HG03439 (cell line): ENCODE results near the gene ITSN1.
"Not testable (repeated sequence)": the region's sequence is repeated elsewhere in the genome, so short reads cannot be mapped to it uniquely, and the experiment has no call there.

Source experiments
- ATAC-seq: cut with Tn5 transposase; IDR thresholded peaks from one replicate; pipeline ENCODE4 v1.9.1; 2021; ENCODE audit warnings: mild to moderate bottlenecking, moderate library complexity; ENCODE audit not compliant: unreplicated experiment

ITSN1 gene

DNA sequence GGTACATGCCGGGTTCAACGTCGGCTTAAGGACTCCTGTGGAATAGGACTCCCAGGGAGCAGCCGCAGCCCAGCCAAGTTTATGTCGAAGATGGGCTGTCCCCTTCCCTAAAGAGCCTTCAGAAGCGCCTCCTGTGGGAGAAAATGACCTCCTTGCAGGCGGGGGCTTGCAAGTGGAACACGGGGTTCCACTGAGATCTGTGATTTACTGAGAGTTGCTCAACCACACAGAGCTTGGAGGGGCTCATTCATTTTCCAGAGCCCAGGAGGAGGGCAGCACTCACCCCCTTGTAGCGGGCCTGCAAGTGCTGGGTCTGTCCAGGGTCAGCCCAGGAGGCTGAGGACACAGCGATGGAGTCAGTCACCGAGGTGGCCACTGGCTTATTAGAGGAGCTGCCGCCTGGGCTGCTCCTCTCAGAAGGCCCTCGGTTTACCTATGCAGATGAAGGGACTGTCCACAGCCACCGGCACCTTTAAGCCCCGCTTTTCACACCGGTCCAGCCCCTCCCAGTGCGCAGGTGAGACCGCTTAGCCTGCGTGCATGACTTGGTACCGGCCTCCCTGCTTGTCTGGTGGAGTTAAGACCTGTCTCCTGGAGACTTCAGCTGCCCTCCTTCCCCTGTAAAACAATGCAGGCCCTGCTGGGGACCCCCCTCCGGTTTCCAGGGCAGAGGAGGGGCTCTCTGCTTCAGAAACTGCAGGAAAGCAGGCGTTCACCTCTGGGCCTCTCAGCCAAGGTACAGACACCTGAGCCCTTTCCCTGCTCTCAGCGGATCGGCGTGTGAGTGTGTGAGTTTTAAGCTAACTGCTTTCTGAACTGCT is 215.8 kb downstream of the ITSN1 start:
- ATAC-seq: no peak

DNA sequence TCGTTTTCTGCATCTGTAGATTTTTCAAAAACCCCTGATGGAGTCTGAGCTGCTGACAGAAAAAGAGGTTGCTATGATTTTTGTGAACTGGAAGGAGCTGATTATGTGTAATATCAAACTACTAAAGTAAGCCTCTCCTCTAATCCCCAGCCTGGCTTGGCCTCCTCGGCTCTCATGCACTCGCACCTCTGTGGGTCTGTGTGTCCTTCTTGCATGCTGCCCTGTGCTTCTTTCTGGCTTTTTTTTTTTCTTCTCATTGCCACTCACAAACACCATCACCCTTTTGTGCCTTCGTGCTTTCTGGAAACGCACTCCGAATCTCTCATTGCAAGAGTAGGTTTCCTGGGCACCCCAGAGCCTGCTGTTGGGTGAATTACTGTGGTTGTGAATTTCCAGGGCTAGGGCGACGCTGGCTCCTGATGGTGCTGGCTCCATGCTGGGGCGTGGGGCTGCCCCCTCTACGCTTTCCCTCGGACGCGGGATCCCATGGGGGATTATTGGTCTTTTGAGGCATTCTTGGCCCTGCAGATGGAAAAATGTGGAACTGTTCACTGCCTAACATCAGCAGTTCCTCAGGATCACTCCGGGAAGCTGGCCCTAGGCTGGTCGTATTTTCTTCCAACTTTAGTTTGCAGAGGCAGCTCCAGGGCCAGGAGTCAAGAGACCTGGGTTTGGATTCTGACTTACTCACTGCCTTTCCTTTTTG is 216.5 kb downstream of the ITSN1 start:
- ATAC-seq: no peak

DNA sequence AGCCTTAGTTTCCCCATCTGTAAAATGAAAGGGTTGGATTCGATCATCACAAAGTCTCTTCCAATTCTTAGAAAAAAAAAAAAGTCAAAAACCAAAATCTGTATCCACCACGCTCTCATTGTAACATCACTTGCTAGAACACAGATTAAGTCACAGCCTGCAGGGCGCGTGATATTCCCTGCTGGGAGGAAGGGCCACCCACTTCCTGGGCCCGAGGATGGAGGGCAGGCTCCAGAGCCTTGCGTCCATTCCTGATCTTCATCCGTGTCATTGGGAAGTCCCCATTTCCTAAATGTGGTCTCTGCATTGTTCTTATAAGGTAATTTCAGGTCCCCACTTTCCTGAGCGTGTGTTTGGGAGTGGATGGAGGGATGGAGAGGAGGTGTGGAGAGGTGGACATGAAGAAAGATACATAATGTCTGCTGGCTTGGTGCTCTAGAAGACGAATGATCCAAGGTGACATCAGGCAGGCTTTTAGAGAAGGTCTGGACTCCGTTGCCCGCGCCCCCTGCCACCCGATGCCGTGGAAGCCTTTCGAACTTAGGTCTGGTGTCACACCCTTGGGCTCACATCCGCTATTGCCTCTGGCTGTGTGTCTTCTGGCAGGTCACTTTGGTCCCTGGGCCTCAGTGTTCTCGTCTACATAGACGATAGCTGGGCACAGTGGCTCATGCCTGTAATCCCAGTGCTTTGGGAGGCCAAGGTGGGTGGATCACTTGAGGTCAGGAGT is 217.2 kb downstream of the ITSN1 start:
- ATAC-seq: no peak

- no peak for ATAC-seq
Measured at GRCh38 chr21:33860332-33860879, 218.1 kb downstream of the ITSN1 start.

GRCh38 chr21:33861125-33861524 is 218.8 kb downstream of the ITSN1 start:
- no peak for ATAC-seq

- ATAC-seq: not testable (repeated sequence)
Measured at GRCh38 chr21:33863191-33863590, 220.9 kb downstream of the ITSN1 start.

DNA sequence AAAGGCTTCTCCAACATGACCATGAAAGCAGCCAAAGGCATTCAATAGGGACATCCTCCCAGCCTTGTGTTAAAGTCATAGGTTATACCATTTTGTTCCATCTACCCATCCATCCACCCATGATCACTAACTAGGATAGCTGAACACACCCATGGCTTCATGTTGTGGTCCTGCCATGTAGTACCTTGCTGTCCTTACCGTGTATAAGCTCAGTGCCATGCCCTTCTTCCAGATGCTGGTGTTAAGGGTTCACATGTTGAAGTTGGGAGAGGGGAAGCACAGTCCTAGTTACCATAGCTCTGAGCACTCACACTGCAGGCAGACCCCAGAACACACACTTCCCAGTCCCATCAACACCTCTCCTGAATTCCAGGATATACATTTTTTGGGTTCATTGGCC is 221.8 kb downstream of the ITSN1 start:
- no peak for ATAC-seq

DNA sequence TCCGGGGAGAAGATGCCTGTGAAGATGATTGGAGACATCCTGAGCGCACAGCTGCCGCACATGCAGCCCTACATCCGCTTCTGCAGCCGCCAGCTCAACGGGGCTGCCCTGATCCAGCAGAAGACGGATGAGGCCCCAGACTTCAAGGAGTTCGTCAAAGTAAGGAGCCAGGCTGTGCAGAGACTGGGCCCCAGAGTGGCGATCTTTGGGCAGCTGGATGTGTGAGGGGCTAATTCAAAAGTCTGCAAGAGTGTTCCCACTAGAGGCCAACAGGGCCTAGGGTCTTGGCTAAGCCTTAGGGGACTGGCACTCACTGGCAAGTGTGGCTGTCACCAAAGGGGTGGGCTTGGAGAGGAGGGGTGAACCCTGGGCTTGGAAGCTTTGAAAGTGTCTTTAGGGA is 222.9 kb downstream of the ITSN1 start:
- ATAC-seq: no peak

DNA sequence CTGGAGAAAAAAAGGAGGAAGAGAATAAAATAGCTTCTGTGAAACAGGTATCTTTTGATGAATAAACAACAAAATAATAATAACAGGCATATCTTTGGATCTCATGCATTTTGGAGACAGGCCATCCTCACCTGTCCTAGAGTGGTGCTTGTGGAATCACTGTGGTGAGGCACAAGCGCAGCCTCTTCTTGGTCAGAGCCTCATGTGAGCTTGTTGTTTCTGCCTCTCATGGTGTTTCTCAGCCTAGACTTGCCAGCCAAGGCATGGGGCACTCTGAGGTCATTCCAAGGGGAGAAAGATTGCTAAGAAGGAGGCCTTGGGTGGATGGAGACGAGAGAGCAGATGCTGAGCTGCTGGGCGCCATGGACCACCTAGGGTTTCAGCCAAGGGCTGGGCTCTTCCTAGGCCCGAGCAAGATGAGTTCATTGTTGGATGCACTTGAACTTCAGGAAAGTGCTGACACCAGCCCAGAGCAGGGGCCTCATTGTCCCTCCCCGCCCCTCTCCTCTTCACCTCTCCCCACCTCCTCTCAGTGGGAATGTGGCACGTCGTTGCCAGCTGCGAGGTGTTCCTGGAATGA is 223.8 kb downstream of the ITSN1 start:
- ATAC-seq: no peak

DNA sequence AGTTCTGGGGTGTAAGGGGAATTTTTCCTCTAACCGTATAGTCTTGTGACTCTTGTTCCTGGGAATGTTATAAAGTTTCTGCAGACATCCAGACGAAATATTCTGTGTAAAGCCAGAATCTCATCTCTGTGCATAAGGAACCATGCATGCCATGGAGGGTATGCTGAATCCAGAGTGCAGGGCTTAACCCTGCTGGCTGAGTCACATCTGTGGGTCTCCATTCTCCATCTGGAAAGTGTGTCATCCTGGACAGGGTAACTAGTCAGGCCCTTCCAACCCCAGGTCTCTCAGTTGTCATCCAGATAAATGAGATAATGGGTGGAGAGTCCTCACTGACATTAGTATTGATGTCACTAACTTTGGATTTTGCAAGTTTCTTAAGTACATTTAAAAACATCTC is 224.5 kb downstream of the ITSN1 start:
- no peak for ATAC-seq

- not testable (repeated sequence) for ATAC-seq
Measured at GRCh38 chr21:33867868-33868267, 225.6 kb downstream of the ITSN1 start.

DNA sequence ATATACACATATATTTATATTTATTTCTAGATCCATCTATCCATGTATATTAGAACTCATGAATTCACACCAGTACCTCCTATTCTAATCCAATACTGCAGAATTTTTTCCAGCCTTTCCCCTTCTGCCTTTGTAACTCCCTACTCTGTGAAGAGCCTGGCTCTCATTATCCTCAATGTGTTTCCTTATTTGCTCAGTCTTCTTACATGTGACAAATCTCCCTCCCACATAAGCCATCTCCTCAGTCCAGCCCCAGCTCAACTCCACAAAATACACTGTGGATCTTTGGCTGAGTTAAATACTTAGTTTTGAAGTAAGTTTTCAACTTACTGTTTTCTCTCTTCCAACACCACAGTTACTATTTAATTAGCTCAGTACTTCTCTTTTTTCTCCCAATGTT is 227.6 kb downstream of the ITSN1 start:
- no peak for ATAC-seq

DNA sequence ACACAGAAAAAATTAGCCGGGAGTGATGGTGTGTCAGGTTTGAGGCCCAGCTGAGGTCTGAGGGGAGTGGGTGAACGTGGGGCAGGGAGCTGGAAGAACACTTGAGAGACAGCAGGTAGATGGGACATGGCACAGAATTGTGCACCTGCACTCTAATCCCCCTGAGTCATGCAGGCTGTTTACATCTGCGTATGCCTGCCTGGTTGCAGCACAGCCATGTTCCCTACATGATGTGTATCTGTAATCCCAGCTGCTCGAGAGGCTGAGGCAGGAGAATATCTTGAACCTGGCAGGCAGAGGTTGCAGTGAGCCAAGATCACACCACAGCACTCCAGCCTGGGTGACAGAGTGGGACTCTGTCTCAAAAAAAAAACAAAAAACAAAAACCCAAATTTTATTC is 228.5 kb downstream of the ITSN1 start:
- ATAC-seq: no peak

DNA sequence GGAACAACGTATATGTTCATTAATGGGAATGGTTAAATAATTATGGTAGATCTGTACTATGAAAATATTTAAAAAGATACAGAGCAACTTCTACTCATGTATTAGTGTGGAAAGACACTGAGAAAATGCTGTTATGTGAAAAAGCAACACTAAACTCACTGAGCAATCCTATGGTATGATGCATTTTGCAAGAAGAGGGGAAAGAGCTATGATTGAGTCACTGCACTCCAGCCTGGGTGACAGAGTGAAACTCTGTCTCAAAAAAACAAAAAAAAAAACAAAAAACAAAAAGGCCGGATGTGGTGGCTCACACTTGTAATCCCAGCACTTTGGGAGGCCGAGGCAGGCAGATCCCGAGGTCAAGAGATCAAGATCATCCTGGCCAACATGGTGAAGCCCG is 228.9 kb downstream of the ITSN1 start:
- no peak for ATAC-seq

GRCh38 chr21:33872881-33873515 is 230.7 kb downstream of the ITSN1 start:
- ATAC-seq: no peak

- ATAC-seq: no peak
Measured at GRCh38 chr21:33874161-33874560, 231.9 kb downstream of the ITSN1 start.

DNA sequence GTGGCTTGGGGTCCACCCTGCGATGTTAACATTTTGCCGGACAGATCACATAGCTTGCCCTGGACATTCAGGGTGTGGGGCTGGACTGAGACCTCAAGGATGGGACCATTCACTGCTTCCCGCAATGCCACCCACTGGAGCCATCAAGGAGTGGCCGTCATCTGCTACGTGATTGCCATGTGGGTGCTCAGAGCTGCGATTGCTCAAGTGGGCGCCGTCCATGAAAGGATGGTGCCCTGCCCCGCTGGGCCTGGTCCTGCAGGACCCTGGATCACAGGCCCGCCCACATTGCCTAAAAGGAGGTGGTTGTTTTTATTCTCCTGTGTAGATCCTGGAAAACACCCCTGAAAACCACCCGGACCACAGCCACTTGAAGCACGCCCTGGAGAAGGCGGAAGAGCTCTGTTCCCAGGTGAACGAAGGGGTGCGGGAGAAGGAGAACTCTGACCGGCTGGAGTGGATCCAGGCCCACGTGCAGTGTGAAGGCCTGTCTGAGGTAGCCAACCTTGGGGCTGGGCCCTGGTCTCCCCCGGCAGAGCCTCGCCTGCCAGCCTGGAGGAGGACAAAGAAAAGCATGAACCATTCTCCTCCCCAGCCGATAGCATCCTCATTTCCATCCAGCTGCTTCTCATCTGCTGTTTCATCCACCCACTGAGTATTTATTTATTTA is 232.9 kb downstream of the ITSN1 start:
- no peak for ATAC-seq

GRCh38 chr21:33878824-33879223 is 236.5 kb downstream of the ITSN1 start:
- no peak for ATAC-seq

DNA sequence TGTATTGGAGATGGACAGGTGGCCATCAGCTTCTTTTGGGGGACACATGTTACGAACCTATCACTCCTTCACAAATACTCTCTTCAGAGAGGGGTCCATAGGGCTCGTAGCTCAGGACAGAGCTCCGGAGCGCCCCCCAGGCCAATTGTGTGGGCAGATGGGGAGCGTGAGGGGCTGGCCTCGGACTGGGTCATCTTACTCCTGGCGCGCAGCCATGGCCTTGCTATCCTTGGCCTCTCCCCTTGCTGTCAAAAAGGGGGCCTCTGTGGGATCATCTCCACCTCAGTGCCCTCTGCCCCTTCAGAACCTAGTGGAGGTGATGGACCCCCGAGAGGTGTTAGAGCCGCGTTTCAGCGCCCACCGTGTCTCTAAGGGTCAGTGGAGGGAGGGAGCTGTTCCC is 238.3 kb downstream of the ITSN1 start:
- no peak for ATAC-seq
